ENCODE results near the gene ATF5. TPM values are rescaled to one million over a fixed set of nuclear protein-coding genes. Genes with fewer than 3 reads are reported as not detected.

Gene ATF5
- total and polyA plus RNA-seq, 2 donors (not counting 1 experiment from before 2014, with no cell fraction given), result 7.4 to 7.9 TPM

- peaks cover 79% of the 10 kb centered on the region for H3K79me2 ChIP-seq (ENCODE audit: control insufficient read depth, insufficient read depth, low read length)
- H3K9me3 ChIP-seq (ENCODE audit: control insufficient read depth, insufficient read depth, low read depth, low read length), result no peaks in the 10 kb centered on the region
- H3K27ac ChIP-seq (ENCODE audit: insufficient read depth, low read length), result no peak overlapping the region
- no peak overlapping the region for H3K4me3 ChIP-seq (replicated peaks in 1 of 4; ENCODE audit: control extremely low read depth in 1 of 4, insufficient read depth in 1 of 4, low read depth in 3 of 4, low read length in 4 of 4)
- H3K9ac ChIP-seq (ENCODE audit: insufficient read depth, low read length), result no peak overlapping the region
- peaks cover 27% of the 10 kb centered on the region for H3K36me3 ChIP-seq (ENCODE audit: control insufficient read depth, insufficient read depth, low read length)
- no peak overlapping the region for H2AFZ ChIP-seq (ENCODE audit: low read length)
- TF ChIP-seq CTCF (conservative IDR thresholded peaks at IDR 0.05 in 1 of 2, IDR thresholded peaks at IDR 0.05 in 1 of 2; ENCODE audit: low read depth in 1 of 2, low read length in 2 of 2), result no peak
- no peak for TF ChIP-seq EZH2 (IDR thresholded peaks at IDR 0.05; ENCODE audit: low read length, missing control alignments)
- no peaks in the 10 kb centered on the region for H3K27me3 ChIP-seq (ENCODE audit: control insufficient read depth, insufficient read depth, low read length)
- no peaks in the 10 kb centered on the region for H4K20me1 ChIP-seq (ENCODE audit: control insufficient read depth, extremely low read depth, insufficient read depth, low read length)
- peaks cover 16% of the 10 kb centered on the region for H3K4me1 ChIP-seq (ENCODE audit: control insufficient read depth, extremely low read depth, insufficient read depth, low read length)
- no peak for DNase-seq (ENCODE audit: low read depth in 2 of 2)
- no peak overlapping the region for H3K4me2 ChIP-seq (ENCODE audit: extremely low read depth, insufficient read depth, low read length)
Observed at GRCh38 chr19:49925486-49925885, 3.5 kb upstream of the ATF5 start.

GRCh38 chr19:49926515-49926914 is 2.5 kb upstream of the ATF5 start:
- H3K27ac ChIP-seq (ENCODE audit: insufficient read depth, low read length), result no peak overlapping the region
- no peak overlapping the region for H2AFZ ChIP-seq (ENCODE audit: low read length)
- peaks cover 15% of the 10 kb centered on the region for H3K4me1 ChIP-seq (ENCODE audit: control insufficient read depth, extremely low read depth, insufficient read depth, low read length)
- no peak for TF ChIP-seq EZH2 (IDR thresholded peaks at IDR 0.05; ENCODE audit: low read length, missing control alignments)
- no peak for TF ChIP-seq CTCF (conservative IDR thresholded peaks at IDR 0.05 in 1 of 2, IDR thresholded peaks at IDR 0.05 in 1 of 2; ENCODE audit: low read depth in 1 of 2, low read length in 2 of 2)
- no peaks in the 10 kb centered on the region for H4K20me1 ChIP-seq (ENCODE audit: control insufficient read depth, extremely low read depth, insufficient read depth, low read length)
- DNase-seq (ENCODE audit: low read depth in 2 of 2), result no peak
- H3K36me3 ChIP-seq (ENCODE audit: control insufficient read depth, insufficient read depth, low read length), result peaks cover 24% of the 10 kb centered on the region
- no peak overlapping the region for H3K4me2 ChIP-seq (ENCODE audit: extremely low read depth, insufficient read depth, low read length)
- H3K4me3 ChIP-seq (replicated peaks in 1 of 4; ENCODE audit: control extremely low read depth in 1 of 4, insufficient read depth in 1 of 4, low read depth in 3 of 4, low read length in 4 of 4), result no peak overlapping the region
- H3K9me3 ChIP-seq (ENCODE audit: control insufficient read depth, insufficient read depth, low read depth, low read length), result no peaks in the 10 kb centered on the region
- peaks cover 69% of the 10 kb centered on the region for H3K79me2 ChIP-seq (ENCODE audit: control insufficient read depth, insufficient read depth, low read length)
- no peak overlapping the region for H3K9ac ChIP-seq (ENCODE audit: insufficient read depth, low read length)
- no peaks in the 10 kb centered on the region for H3K27me3 ChIP-seq (ENCODE audit: control insufficient read depth, insufficient read depth, low read length)

GRCh38 chr19:49927526-49928264 is 1.3 kb upstream of the ATF5 start:
- Histone ChIP-seq H3K4me1 (ENCODE audit: control insufficient read depth, extremely low read depth, insufficient read depth, low read length) (peaks cover 12% of the 10 kb centered on the region), H2AFZ (ENCODE audit: low read length) (no peak overlapping the region), H3K27ac (ENCODE audit: insufficient read depth, low read length) (no peak overlapping the region), H3K4me2 (ENCODE audit: extremely low read depth, insufficient read depth, low read length) (peak overlapping the region; percentile 70), H4K20me1 (ENCODE audit: control insufficient read depth, extremely low read depth, insufficient read depth, low read length) (no peaks in the 10 kb centered on the region), H3K9ac (ENCODE audit: insufficient read depth, low read length) (no peak overlapping the region), H3K9me3 (ENCODE audit: control insufficient read depth, insufficient read depth, low read depth, low read length) (no peaks in the 10 kb centered on the region), H3K4me3 (replicated peaks in 1 of 4; ENCODE audit: control extremely low read depth in 1 of 4, insufficient read depth in 1 of 4, low read depth in 3 of 4, low read length in 4 of 4) (peak overlapping the region in 2 of 4 experiments; percentile 8 to 95), H3K27me3 (ENCODE audit: control insufficient read depth, insufficient read depth, low read length) (no peaks in the 10 kb centered on the region), H3K36me3 (ENCODE audit: control insufficient read depth, insufficient read depth, low read length) (peaks cover 23% of the 10 kb centered on the region), H3K79me2 (ENCODE audit: control insufficient read depth, insufficient read depth, low read length) (peaks cover 59% of the 10 kb centered on the region)
- TF ChIP-seq EZH2 (IDR thresholded peaks at IDR 0.05; ENCODE audit: low read length, missing control alignments) (no peak), CTCF (conservative IDR thresholded peaks at IDR 0.05 in 1 of 2, IDR thresholded peaks at IDR 0.05 in 1 of 2; ENCODE audit: low read depth in 1 of 2, low read length in 2 of 2) (no peak)
- no peak for DNase-seq (ENCODE audit: low read depth in 2 of 2)

All from fibroblast of lung (primary cell).